Peyer's patch (tissue), 4 donors: Measurements from ENCODE around the gene CDCA7. TPM values are rescaled to one million over a fixed set of nuclear protein-coding genes. Genes with fewer than 3 reads are reported as not detected.
A peak's percentile ranks its signal among the peaks of the same experiment; 100 is the strongest.
"Not testable (repeated sequence)": the region's sequence is repeated elsewhere in the genome, so short reads cannot be mapped to it uniquely, and the experiment has no call there.

ENCODE experiments used
- DNase-seq, 3 donors: peaks; one replicate each; pipeline ENCODE4 v3.0.0-alpha.2; 2017 to 2019
- H3K27ac ChIP-seq, 4 donors: fragments of 200-600 bp; sonication (generic); one replicate each; pipeline ENCODE4 v1.5.1; 2016 to 2019
- H3K27me3 ChIP-seq, 2 donors: fragments of 200-600 bp; sonication (generic); one replicate each; pipeline ENCODE4 v1.5.1; 2019
- H3K36me3 ChIP-seq, 3 donors: fragments of 200-600 bp; sonication (generic); one replicate each; pipeline ENCODE4 v1.5.1; 2016 to 2019
- H3K4me1 ChIP-seq, 4 donors: fragments of 200-600 bp; sonication (generic); one replicate each; pipeline ENCODE4 v1.5.1; 2016 to 2019
- H3K4me3 ChIP-seq, 4 donors: fragments of 200-600 bp; sonication (generic); 1 replicate in 3 of 4; 2 replicates in 1 of 4; pipeline ENCODE4 v1.5.1; 2016 to 2019; ENCODE audit warnings: mild to moderate bottlenecking in 1 of 4
- H3K9me3 ChIP-seq, 4 donors: fragments of 200-600 bp; sonication (generic); one replicate each; pipeline ENCODE4 v1.5.1; 2016 to 2019; ENCODE audit warnings: mild to moderate bottlenecking in 1 of 4
- POLR2A ChIP-seq, 2 donors: fragments of 450-650 bp; IDR thresholded peaks; one replicate each; pipeline ENCODE4 v1.5.1; 2017; ENCODE audit warnings: antibody characterized with exemption in 2 of 2, mild to moderate bottlenecking in 2 of 2, moderate library complexity in 2 of 2
- total RNA-seq, 4 donors: library from RNA; depleted of rRNA; stranded (reverse); fragments of >200 nt; gene quantifications; one replicate each; pipeline ENCODE4 v1.1.0, GENCODE V29; 2016
- TF ChIP-seq, protein P1 (sequence below), 6 experiments: fragments of 450-650 bp in 4 of 6; fragments of 200-600 bp in 2 of 6; sonication (generic) in 1 of 6; IDR thresholded peaks; one replicate each; pipeline ENCODE4 v1.5.1; 2017 to 2019; ENCODE audit warnings: antibody characterized with exemption in 6 of 6, mild to moderate bottlenecking in 3 of 6, moderate library complexity in 1 of 6

CDCA7 gene
- 100 to 1,000 TPM in 1 of 4 donors, 10 to 100 TPM in 3; 18.4 to 152 (median 46.1) TPM for total RNA-seq

DNA sequence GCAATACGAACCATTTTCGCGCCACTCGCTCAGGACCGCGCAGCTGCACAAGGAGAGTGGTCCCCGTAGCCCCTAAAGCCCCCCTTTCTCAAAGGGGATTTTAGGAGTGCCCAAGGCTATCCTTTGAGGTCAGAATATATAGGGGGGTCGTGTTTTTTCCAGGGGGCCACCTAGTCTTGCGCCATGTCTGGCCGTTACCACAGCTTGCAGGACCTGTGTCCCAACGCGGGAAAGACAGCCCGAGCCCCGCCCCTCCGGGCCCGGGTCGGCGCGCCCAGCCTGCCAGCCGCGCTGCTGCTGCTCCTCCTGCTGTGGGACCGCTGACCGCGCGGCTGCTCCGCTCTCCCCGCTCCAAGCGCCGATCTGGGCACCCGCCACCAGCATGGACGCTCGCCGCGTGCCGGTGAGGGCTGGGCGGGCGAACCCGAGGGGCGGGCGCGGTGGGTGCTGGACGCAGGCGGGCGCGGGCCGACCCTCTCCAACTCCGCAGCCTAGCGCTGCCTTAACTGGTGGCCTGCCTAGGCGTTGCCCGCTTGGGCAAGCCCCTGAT is at the start of gene CDCA7:
Gene CDCA7 (plus strand): TSS at position 291 of the 550 bp plus-strand sequence. CDS start 92 bp downstream, at position 383.
- Histone ChIP-seq H3K4me1 (peaks cover 0 to 12% (median 1%) of the 10 kb centered on the region in 4 donors), H3K27me3 (no peaks in the 10 kb centered on the region), H3K36me3 (no peaks in the 10 kb centered on the region), H3K9me3 (no peaks in the 10 kb centered on the region), H3K4me3 (peak within 1 kb of the TSS; percentile 46 to 70 (median 62)), H3K27ac (peak within 1 kb of the TSS; percentile 25 to 76 (median 58))
- TF ChIP-seq, protein P1, sequence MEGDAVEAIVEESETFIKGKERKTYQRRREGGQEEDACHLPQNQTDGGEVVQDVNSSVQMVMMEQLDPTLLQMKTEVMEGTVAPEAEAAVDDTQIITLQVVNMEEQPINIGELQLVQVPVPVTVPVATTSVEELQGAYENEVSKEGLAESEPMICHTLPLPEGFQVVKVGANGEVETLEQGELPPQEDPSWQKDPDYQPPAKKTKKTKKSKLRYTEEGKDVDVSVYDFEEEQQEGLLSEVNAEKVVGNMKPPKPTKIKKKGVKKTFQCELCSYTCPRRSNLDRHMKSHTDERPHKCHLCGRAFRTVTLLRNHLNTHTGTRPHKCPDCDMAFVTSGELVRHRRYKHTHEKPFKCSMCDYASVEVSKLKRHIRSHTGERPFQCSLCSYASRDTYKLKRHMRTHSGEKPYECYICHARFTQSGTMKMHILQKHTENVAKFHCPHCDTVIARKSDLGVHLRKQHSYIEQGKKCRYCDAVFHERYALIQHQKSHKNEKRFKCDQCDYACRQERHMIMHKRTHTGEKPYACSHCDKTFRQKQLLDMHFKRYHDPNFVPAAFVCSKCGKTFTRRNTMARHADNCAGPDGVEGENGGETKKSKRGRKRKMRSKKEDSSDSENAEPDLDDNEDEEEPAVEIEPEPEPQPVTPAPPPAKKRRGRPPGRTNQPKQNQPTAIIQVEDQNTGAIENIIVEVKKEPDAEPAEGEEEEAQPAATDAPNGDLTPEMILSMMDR (IDR thresholded peaks at IDR 0.05) = peak in 1 of 6 experiments; percentile 36
- TF ChIP-seq POLR2A (IDR thresholded peaks at IDR 0.05) = peak in 1 of 2 donors; percentile 16
- DNase-seq = peak in 2 of 3 donors; percentile 77 to 87

DNA sequence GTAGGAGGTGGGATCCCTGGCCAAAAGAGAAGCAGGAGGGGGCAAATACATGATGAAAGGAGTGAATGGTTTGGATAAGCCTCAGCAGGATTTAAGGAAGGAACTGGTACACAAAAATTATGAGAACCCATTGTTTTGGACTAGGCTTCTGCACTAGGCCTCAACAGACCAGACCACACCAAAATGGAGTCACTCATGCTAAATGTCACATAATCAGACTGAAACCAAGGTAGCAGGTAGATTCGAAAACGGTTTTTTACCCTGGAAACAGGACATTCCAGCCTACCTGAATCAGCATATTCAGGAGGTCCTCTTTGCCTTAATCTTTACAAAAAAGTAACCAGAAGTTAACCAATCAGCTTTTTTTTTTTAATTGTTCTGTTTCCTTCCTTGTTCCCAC is 49.4 kb upstream of the CDCA7 start:
- Histone ChIP-seq H3K4me3 (no peak overlapping the region), H3K9me3 (peaks cover 0 to 3% (median 0%) of the 10 kb centered on the region in 4 donors), H3K27me3 (no peaks in the 10 kb centered on the region), H3K4me1 (no peaks in the 10 kb centered on the region), H3K36me3 (no peaks in the 10 kb centered on the region), H3K27ac (no peak overlapping the region)
- no peak for DNase-seq
- TF ChIP-seq, protein P1 (IDR thresholded peaks at IDR 0.05) = no peak
- TF ChIP-seq POLR2A (IDR thresholded peaks at IDR 0.05) = no peak

DNA sequence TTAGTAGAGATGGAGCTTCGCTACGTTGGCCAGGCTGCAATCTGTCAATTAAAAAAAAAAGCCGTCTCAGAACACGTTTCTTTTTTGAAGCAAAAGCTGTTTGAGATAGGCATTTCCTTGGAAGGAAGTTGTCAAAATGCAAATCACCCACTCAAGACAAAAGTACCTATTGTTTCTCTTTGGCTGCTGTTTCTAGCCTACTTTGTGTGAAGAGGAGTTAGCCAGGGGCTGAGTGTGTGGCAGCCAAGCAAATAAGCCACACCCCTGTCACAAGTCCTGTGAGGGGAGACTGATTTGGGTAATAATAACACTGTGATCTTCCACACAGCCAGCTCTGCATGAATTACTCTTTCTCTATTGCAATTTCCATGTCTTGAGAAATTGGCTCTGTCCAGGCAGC is 47.4 kb upstream of the CDCA7 start:
- no peaks in the 10 kb centered on the region for H3K9me3 ChIP-seq
- no peak overlapping the region for H3K4me3 ChIP-seq
- H3K36me3 ChIP-seq = no peaks in the 10 kb centered on the region
- no peak overlapping the region for H3K27ac ChIP-seq
- no peaks in the 10 kb centered on the region for H3K27me3 ChIP-seq
- TF ChIP-seq POLR2A (IDR thresholded peaks at IDR 0.05) = no peak
- TF ChIP-seq, protein P1 (IDR thresholded peaks at IDR 0.05) = no peak
- no peak for DNase-seq
- H3K4me1 ChIP-seq = no peaks in the 10 kb centered on the region

DNA sequence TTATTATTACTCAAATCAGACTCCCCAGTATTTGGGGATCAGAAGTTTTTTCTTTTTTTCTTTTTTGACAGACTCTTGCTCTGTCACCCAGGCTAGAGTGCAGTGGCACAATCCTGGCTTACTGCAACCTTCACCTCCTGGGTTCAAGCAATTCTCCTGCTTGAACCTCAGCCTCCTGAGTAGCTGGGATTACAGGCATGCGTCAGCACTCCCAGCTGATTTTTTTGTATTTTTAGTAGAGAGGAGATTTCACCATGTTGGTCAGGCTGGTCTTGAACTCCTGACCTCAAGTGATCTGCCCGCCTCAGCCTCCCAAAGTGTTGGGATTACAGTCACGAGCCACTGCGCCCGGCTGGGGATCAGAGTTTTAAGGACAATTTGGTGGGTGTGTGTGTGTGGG is 45.3 kb upstream of the CDCA7 start:
- H3K9me3 ChIP-seq, H3K36me3 ChIP-seq, H3K4me1 ChIP-seq, H3K27ac ChIP-seq, H3K4me3 ChIP-seq, H3K27me3 ChIP-seq, DNase-seq: not testable (repeated sequence)

DNA sequence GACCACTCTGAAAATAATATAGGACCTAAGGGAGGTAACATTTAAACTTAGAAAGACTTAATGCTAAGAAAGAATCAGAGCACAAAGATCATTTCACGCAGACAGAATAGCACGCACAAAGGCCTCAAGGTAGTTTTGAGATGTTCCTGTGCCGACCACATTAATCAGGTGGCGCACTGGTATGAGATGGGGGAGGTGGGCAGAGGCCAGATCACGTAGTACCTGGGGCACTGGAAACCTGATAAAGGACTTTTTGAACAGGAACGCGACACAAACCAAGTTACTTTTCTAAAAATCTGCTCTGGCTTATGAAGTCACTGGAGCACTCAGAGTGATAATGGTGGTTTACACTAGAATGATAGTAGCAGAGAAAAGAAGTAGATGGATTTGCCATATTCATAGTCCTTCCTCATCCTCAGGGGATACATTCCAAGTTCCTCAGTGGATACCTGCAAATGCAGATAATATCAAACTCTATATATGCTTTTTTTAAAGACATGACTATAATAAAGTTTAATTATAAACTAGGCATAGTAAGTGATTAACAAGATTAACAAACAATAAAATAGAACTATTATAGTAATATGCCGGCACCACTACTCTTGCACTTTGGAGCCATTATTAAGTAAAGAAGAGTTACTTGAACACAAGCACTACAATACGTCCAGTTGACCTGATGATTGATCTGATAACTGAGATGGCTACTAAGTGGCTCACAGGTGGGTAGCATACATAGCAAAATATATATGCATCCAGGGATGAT is 42.6 kb upstream of the CDCA7 start:
- TF ChIP-seq, protein P1 (IDR thresholded peaks at IDR 0.05) = peak in 2 of 6 experiments; percentile 30 to 32
- TF ChIP-seq POLR2A (IDR thresholded peaks at IDR 0.05) = no peak
- H3K27me3 ChIP-seq = no peaks in the 10 kb centered on the region
- peak in 2 of 3 donors; percentile 48 to 54 for DNase-seq
- no peaks in the 10 kb centered on the region for H3K4me1 ChIP-seq
- H3K27ac ChIP-seq = peak overlapping the region in 2 of 4 donors; percentile 19 to 79
- H3K36me3 ChIP-seq = no peaks in the 10 kb centered on the region
- no peaks in the 10 kb centered on the region for H3K9me3 ChIP-seq
- H3K4me3 ChIP-seq = peak overlapping the region in 1 of 4 donors; percentile 15

DNA sequence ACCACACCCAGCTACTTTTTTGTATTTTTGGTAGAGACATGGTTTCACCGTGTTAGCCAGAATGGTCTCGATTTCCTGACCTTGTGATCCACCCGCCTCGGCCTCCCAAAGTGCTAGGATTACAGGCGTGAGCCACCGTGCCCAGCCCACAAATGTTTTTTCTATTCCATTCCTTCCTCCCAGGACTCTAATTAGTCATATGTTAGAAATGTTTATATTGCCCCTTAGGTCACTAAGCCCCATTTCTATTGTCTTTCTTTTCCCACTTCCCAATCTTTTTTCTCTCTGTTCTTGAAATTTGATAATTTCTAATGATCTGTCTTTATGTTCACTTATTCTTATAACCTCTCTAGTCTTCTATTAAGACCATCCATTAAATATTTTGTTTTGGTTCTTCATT is 31.3 kb upstream of the CDCA7 start:
- no peak for TF ChIP-seq POLR2A (IDR thresholded peaks at IDR 0.05)
- TF ChIP-seq, protein P1 (IDR thresholded peaks at IDR 0.05) = no peak
- no peak overlapping the region for H3K27ac ChIP-seq
- H3K9me3 ChIP-seq = peaks cover 0 to under 1% (median 0%) of the 10 kb centered on the region in 4 donors
- H3K27me3 ChIP-seq = no peaks in the 10 kb centered on the region
- no peaks in the 10 kb centered on the region for H3K4me1 ChIP-seq
- no peaks in the 10 kb centered on the region for H3K36me3 ChIP-seq
- H3K4me3 ChIP-seq = no peak overlapping the region
- DNase-seq = no peak
